ES-I3 (cell line): Measurements from ENCODE around the gene RFX3.

Source experiments
- H3K36me3 ChIP-seq: 2 replicates; pipeline ENCODE4 v1.6.1; 2013; ENCODE audit warnings: mild to moderate bottlenecking, low read length, control low read depth, moderate library complexity; ENCODE audit not compliant: insufficient read depth
- H3K4me1 ChIP-seq: 2 replicates; pipeline ENCODE4 v1.6.1; 2013; ENCODE audit warnings: mild to moderate bottlenecking, control low read depth, low read length; ENCODE audit not compliant: insufficient read depth
- H3K9ac ChIP-seq: 2 replicates; pipeline ENCODE4 v1.6.1; 2013; ENCODE audit warnings: low read depth, mild to moderate bottlenecking, low read length, moderate library complexity
- H3K9me3 ChIP-seq: 2 replicates; pipeline ENCODE4 v1.6.1; 2013; ENCODE audit warnings: mild to moderate bottlenecking, low read length, moderate library complexity; ENCODE audit not compliant: control insufficient read depth, insufficient read depth

The RFX3 gene

GRCh38 chr9:3525836-3526164, at the start of gene RFX3:
RFX3 (minus strand) TSS chr9:3526001; CDS start chr9:3395588, 130,413 bp downstream.
- no peaks in the 10 kb centered on the region for H3K9me3 ChIP-seq
- peaks cover 1% of the 10 kb centered on the region; the same call in 1 of the 2 replicates for H3K4me1 ChIP-seq
- H3K36me3 ChIP-seq: no peaks in the 10 kb centered on the region
- peak within 1 kb of the TSS; percentile 100 for H3K9ac ChIP-seq

GRCh38 chr9:3571500-3571899, 45.7 kb upstream of the RFX3 start:
- no peak overlapping the region for H3K9ac ChIP-seq
- no peaks in the 10 kb centered on the region for H3K36me3 ChIP-seq
- no peaks in the 10 kb centered on the region for H3K4me1 ChIP-seq
- H3K9me3 ChIP-seq: no peaks in the 10 kb centered on the region

GRCh38 chr9:3569529-3569928, 43.7 kb upstream of the RFX3 start:
- no peaks in the 10 kb centered on the region for H3K36me3 ChIP-seq
- no peaks in the 10 kb centered on the region for H3K9me3 ChIP-seq
- H3K4me1 ChIP-seq: no peaks in the 10 kb centered on the region
- H3K9ac ChIP-seq: no peak overlapping the region

DNA sequence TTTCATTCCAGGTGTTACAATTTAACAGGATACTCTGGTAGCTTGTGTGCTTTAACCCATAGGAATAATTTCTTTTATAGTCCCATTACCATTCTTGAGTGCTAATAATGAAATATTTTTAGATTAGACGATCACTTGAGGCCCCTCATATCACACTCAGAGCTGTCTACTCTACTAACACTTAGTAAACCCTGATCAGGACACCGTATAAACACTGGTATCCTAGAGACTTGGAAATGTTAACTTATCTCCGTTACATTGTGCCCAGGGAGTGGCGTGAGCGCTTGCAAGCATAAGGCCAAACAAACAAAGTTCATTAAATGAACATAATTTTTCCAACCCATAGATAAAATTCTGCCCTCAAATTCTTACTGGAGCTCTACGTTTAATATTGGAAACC, 42.2 kb upstream of the RFX3 start:
- H3K4me1 ChIP-seq: no peaks in the 10 kb centered on the region
- H3K36me3 ChIP-seq: no peaks in the 10 kb centered on the region
- no peaks in the 10 kb centered on the region for H3K9me3 ChIP-seq
- H3K9ac ChIP-seq: no peak overlapping the region

DNA sequence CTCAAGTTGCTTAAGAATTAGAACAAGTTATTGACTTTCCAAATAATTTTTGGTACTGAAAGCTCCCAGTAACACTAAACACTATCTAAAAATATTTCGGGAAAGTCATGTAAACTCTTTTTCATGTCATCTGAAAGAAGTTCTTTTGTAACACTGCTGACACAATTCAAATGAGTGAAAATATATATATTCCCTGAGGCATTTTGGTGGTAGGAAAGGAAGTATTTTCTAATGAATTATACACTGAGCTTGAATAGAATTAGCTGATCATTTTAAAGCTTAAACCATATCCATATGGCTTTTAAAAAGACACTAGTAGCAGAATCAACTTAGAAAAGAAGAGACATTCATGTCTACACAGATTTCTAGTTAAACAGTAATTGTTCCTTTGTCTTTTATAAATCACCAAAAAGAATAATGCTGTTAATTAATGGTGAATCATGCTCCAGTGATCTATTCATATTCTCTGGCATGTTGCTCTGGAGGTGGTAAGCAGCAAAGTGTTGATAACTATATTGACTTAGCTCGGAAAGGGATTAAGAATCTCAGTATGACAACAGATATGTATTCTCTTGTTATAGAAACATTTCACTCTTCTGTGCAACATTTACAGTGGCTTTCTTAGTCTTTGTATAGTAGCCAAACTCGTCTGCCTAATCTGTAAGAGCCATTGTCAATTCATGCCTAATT, 27.4 kb upstream of the RFX3 start:
- no peaks in the 10 kb centered on the region for H3K4me1 ChIP-seq
- H3K9ac ChIP-seq: no peak overlapping the region
- H3K36me3 ChIP-seq: no peaks in the 10 kb centered on the region
- no peaks in the 10 kb centered on the region for H3K9me3 ChIP-seq

- H3K9me3 ChIP-seq: no peaks in the 10 kb centered on the region
- no peak overlapping the region for H3K9ac ChIP-seq
- H3K4me1 ChIP-seq: no peaks in the 10 kb centered on the region
- H3K36me3 ChIP-seq: no peaks in the 10 kb centered on the region
These were observed 23.4 kb upstream of the RFX3 start for GRCh38 chr9:3549225-3549624.

DNA sequence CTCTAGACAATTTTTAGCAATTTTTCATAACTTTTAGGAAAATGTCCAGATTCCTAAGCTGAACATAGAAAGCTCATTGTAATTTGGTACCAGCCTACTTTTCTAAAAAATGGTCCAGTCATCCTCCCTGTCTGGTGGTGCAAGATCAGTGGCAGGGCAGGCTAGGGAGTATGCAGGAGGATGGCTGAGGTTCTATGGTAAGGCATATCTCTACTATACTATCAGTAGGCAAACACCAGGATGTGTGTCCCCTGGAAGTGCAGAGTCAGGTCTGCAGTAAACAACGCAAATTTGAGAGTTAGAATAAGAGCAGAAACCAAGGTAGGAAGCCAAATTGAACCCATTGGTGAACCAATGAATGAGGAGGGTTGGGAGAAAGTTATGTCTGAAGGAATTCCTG, 22.8 kb upstream of the RFX3 start:
- no peaks in the 10 kb centered on the region for H3K4me1 ChIP-seq
- H3K36me3 ChIP-seq: no peaks in the 10 kb centered on the region
- H3K9ac ChIP-seq: no peak overlapping the region
- H3K9me3 ChIP-seq: no peaks in the 10 kb centered on the region

DNA sequence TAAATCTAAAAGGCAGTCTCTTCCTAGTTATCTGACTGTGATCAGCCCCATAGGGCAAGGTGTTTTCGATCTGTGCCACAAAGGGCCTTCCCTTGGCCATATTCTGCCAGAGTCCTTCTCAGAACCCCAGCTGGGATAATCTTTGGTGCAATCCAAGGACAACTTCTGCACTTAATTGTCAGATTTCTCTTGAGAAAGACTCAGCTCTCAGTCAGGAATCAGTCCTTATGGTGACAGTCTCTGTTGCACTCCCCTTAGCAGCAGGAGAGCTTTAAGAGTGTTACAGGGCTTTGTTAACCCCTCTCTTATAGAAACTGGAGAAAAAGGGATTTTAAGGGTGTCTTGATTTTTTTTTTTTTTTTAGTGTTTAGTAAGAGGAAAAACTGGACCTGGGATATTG, 15.4 kb upstream of the RFX3 start:
- H3K4me1 ChIP-seq: no peaks in the 10 kb centered on the region
- H3K9me3 ChIP-seq: no peaks in the 10 kb centered on the region
- H3K36me3 ChIP-seq: no peaks in the 10 kb centered on the region
- H3K9ac ChIP-seq: no peak overlapping the region

DNA sequence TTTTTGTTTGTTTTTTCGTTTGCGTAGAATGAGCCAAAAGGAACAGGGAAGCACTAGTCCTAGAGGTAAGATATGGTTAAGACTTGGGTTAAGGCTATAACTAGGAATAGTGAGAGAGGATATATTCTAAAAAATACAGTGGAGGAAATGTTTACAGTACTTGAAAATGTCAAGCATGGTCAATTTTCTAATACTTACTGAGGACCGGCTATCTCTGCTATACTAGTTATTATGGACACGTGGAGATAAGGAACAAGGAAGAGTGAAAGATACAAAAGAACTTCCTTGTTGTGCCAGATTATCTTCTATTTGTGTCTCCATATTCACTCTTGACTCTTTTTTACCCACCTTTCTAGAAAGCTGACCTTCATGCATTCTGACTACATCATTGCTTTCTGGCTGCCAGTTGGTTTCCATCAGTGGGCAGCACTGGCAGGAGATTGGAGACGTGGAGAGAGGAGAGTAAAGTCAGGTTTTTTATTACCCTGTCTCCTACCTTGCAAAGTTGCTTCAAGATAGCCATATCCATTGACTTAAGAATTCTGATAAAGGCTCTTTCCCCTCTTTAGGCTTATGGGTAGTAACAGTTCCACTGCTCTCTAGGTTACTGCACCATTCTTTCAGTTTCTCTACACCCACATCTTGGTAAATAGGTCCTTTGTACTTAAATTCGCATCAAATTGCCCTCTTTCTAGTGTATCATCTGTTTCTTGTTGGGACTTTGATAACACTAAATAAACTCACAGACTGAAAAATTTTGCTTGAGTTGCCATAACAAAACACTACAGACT, 9.0 kb upstream of the RFX3 start:
- H3K9ac ChIP-seq: no peak overlapping the region
- H3K9me3 ChIP-seq: no peaks in the 10 kb centered on the region
- no peaks in the 10 kb centered on the region for H3K36me3 ChIP-seq
- H3K4me1 ChIP-seq: no peaks in the 10 kb centered on the region

GRCh38 chr9:3532158-3532557, 6.4 kb upstream of the RFX3 start:
- H3K4me1 ChIP-seq: no peaks in the 10 kb centered on the region
- H3K9ac ChIP-seq: no peak overlapping the region
- H3K36me3 ChIP-seq: no peaks in the 10 kb centered on the region
- no peaks in the 10 kb centered on the region for H3K9me3 ChIP-seq

- peak overlapping the region; percentile 29; the same call in 1 of the 2 replicates for H3K9ac ChIP-seq
These were observed 2.6 kb upstream of the RFX3 start for GRCh38 chr9:3528451-3528850.

DNA sequence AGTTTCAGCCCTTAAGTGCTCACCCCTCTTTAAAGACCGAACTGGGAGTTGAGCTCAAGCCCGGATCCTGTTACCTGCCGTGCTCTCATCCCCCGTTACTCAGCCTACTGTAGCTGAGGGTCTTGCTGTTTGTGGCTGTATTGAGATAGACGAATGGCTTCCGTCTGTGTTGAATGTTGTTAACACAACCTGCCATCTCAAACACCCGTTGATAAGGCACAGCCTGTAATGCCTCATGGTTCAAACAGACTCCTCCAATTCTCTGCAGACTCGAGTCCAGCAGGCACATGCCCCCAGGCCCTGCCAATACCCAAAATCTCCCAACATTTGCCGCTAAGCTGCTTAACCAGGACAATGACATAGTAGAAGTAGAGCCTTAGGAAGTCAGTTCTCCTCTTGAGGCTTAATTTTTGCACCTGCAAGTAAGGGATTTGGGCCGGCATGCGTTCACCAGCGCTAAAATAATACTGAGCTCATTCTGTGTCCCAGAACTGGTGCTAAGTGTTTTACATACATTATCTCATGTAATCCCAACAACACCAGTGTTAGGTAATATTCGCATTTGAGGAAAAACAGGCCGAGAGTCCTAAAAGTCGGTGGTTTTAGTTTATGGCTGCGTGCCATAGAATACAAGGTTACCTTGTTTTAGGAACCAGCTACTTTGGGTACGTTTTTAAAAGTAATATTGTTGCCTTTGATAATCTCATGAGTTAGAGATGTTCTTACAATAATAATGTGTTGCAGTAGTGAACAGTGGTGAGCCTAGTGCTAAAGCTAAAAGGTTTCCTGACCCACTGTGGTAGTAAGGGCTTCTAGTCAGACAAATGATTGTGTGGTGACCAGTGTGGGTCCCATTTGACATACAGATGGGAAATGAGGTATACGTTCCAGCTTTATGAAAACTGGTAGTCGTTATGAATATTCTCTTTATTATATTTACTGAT, 1.5 kb upstream of the RFX3 start:
- H3K9ac ChIP-seq: peak overlapping the region; percentile 100
- no peaks in the 10 kb centered on the region for H3K36me3 ChIP-seq
- H3K4me1 ChIP-seq: no peaks in the 10 kb centered on the region
- H3K9me3 ChIP-seq: no peaks in the 10 kb centered on the region

More at GRCh38 chr9:3528451-3528850, 2.6 kb upstream of the RFX3 start:
- Histone ChIP-seq H3K36me3 (no peaks in the 10 kb centered on the region), H3K4me1 (no peaks in the 10 kb centered on the region), H3K9me3 (no peaks in the 10 kb centered on the region)

DNA sequence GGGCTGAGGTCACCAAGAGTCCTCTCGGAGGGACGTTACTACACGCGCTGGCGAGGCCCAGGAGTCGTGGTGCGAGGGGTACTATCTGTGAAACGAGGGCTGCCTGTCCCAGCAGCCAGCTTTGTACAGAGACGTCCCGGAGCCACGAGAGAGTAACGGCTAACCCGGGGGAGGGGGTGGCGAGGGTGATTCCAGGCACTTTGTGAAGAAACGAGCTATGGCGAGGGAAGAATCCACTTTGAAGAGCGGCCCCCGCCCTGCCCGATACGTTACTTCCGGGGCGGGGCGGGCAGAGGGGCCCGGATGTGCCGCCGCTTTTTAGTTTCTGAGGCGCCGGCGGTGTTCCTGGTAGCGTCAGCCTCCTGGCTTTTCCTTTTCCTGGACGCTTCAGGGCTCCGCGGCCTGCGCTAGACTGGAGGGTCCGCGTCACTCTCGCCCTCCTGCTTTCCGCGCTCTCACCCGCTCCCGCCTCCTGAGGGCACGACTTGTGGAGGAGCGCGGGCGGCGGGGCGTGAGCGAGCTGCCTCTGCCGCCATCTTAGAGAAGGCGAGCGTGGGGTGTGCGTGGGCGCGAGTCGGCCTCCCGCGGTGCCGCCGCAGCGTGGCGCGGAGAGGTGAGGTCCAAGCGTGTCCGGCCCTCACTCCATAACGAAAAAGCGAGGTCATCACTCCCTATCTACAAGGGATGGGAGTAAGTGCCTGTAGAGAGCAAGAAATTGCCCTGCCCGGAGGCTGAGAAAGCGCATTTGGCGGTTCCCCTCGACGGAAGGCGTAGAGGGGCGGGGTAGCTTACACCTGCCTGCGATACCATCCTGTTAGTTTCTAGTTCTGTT, 580 bp upstream of the RFX3 start:
- H3K9me3 ChIP-seq: no peaks in the 10 kb centered on the region
- no peaks in the 10 kb centered on the region for H3K36me3 ChIP-seq
- no peaks in the 10 kb centered on the region for H3K4me1 ChIP-seq
- peak overlapping the region; percentile 100 for H3K9ac ChIP-seq
